ENCODE results near the gene NBDY. TPM values are rescaled to one million over a fixed set of nuclear protein-coding genes. Genes with fewer than 3 reads are reported as not detected.
"Not testable (repeated sequence)": the region's sequence is repeated elsewhere in the genome, so short reads cannot be mapped to it uniquely, and the experiment has no call there.

NBDY gene
- total RNA-seq, 1 experiment from 2014 or later: 14.5 TPM

GRCh38 chrX:56800307-56800706 lies 71.3 kb downstream of the NBDY start:
- no peak for DNase-seq (ENCODE audit: low read depth)

GRCh38 chrX:56800801-56801200 lies 71.8 kb downstream of the NBDY start:
- DNase-seq (ENCODE audit: low read depth): no peak

GRCh38 chrX:56802428-56802827 lies 73.4 kb downstream of the NBDY start:
- DNase-seq (ENCODE audit: low read depth): peak; percentile 61

- peak; percentile 83 for DNase-seq (ENCODE audit: low read depth)
Measured at GRCh38 chrX:56802921-56803849, 74.1 kb downstream of the NBDY start.

GRCh38 chrX:56803850-56804681 lies 75.0 kb downstream of the NBDY start:
- peak; percentile 22 for DNase-seq (ENCODE audit: low read depth)

GRCh38 chrX:56804867-56805266 lies 75.8 kb downstream of the NBDY start:
- DNase-seq (ENCODE audit: low read depth): no peak

- DNase-seq (ENCODE audit: low read depth): no peak
Measured at GRCh38 chrX:56805399-56805798, 76.4 kb downstream of the NBDY start.

GRCh38 chrX:56806176-56806575 lies 77.1 kb downstream of the NBDY start:
- not testable (repeated sequence) for DNase-seq (ENCODE audit: low read depth)

- DNase-seq (ENCODE audit: low read depth): no peak
Measured at GRCh38 chrX:56811599-56811998, 82.6 kb downstream of the NBDY start.

GRCh38 chrX:56812515-56813105 lies 83.6 kb downstream of the NBDY start:
- peak; percentile 18 for DNase-seq (ENCODE audit: low read depth)

GRCh38 chrX:56813318-56813837 lies 84.3 kb downstream of the NBDY start:
- DNase-seq (ENCODE audit: low read depth): peak; percentile 68

GRCh38 chrX:56817179-56817578 lies 88.1 kb downstream of the NBDY start:
- no peak for DNase-seq (ENCODE audit: low read depth)

- DNase-seq (ENCODE audit: low read depth): no peak
Measured at GRCh38 chrX:56826020-56826419, 97.0 kb downstream of the NBDY start.

- DNase-seq (ENCODE audit: low read depth): no peak
Measured at GRCh38 chrX:56833626-56834025, 104.6 kb downstream of the NBDY start.

- DNase-seq (ENCODE audit: low read depth): peak; percentile 36
Measured at GRCh38 chrX:56853436-56853835, 124.4 kb downstream of the NBDY start.

- no peak for DNase-seq (ENCODE audit: low read depth)
Measured at GRCh38 chrX:56857042-56857441, 128.0 kb downstream of the NBDY start.

GRCh38 chrX:56860888-56861287 lies 131.8 kb downstream of the NBDY start:
- no peak for DNase-seq (ENCODE audit: low read depth)

Other genes starting within 250 kb of the NBDY start
- 16.0 and 31.9 TPM in 2 replicates for gene UBQLN2, start 165.6 kb upstream of the NBDY start, total RNA-seq (2014; rRNA removed; shearing (Covaris generic))

All from M059J (cell line).